Measurements from ENCODE around the gene EYS.

EYS gene

GRCh38 chr6:64238071-64238470 is 1469.0 kb downstream of the EYS start:
- Histone ChIP-seq H3F3A (ENCODE audit: insufficient read depth, low read length) (no peaks in the 10 kb centered on the region), H3K9me3 (replicated peaks; ENCODE audit: insufficient read depth, low read length) (no peaks in the 10 kb centered on the region), H3K79me2 (ENCODE audit: low read length) (no peaks in the 10 kb centered on the region), H3K36me3 (replicated peaks; ENCODE audit: insufficient read depth, low read length) (no peaks in the 10 kb centered on the region), H3K4me1 (ENCODE audit: low read length) (no peaks in the 10 kb centered on the region), H3K9ac (ENCODE audit: low read length) (no peak overlapping the region), H3K9me2 (replicated peaks; ENCODE audit: insufficient read depth, low read length) (no peaks in the 10 kb centered on the region), H3K27ac (ENCODE audit: low read length) (no peak overlapping the region), H3K4me2 (ENCODE audit: low read depth, low read length) (no peak overlapping the region), H2AFZ (ENCODE audit: low read length) (no peak overlapping the region), H4K20me1 (ENCODE audit: insufficient read depth, low read length) (no peaks in the 10 kb centered on the region), H3K27me3 (replicated peaks; ENCODE audit: insufficient read depth, low read length) (no peaks in the 10 kb centered on the region), H3K4me3 (ENCODE audit: low read length) (no peak overlapping the region)
- no peak for DNase-seq
- TF ChIP-seq EZH2 (optimal IDR thresholded peaks at IDR 0.05; ENCODE audit: low read depth, low read length), result no peak
- no peak for TF ChIP-seq CTCF (IDR thresholded peaks at IDR 0.05; ENCODE audit: low read length)
- no peak for TF ChIP-seq EZH2phosphoT487 (IDR thresholded peaks at IDR 0.05; ENCODE audit: low read length)

GRCh38 chr6:64233746-64234145 is 1473.3 kb downstream of the EYS start:
- TF ChIP-seq EZH2phosphoT487 (IDR thresholded peaks at IDR 0.05; ENCODE audit: low read length) (no peak), EZH2 (optimal IDR thresholded peaks at IDR 0.05; ENCODE audit: low read depth, low read length) (no peak), CTCF (IDR thresholded peaks at IDR 0.05; ENCODE audit: low read length) (no peak)
- H3K27me3 ChIP-seq (replicated peaks; ENCODE audit: insufficient read depth, low read length), result no peaks in the 10 kb centered on the region

GRCh38 chr6:64231928-64232327 is 1475.1 kb downstream of the EYS start:
- no peak for DNase-seq
- H3F3A ChIP-seq (ENCODE audit: insufficient read depth, low read length), result no peaks in the 10 kb centered on the region
- no peak for TF ChIP-seq EZH2phosphoT487 (IDR thresholded peaks at IDR 0.05; ENCODE audit: low read length)
- no peak for TF ChIP-seq EZH2 (optimal IDR thresholded peaks at IDR 0.05; ENCODE audit: low read depth, low read length)
- no peak for TF ChIP-seq CTCF (IDR thresholded peaks at IDR 0.05; ENCODE audit: low read length)
- H3K4me1 ChIP-seq (ENCODE audit: low read length), result no peaks in the 10 kb centered on the region
- H3K27me3 ChIP-seq (replicated peaks; ENCODE audit: insufficient read depth, low read length), result no peaks in the 10 kb centered on the region
- no peaks in the 10 kb centered on the region for H4K20me1 ChIP-seq (ENCODE audit: insufficient read depth, low read length)
- no peaks in the 10 kb centered on the region for H3K9me2 ChIP-seq (replicated peaks; ENCODE audit: insufficient read depth, low read length)
- H2AFZ ChIP-seq (ENCODE audit: low read length), result no peak overlapping the region
- no peak overlapping the region for H3K27ac ChIP-seq (ENCODE audit: low read length)
- no peak overlapping the region for H3K9ac ChIP-seq (ENCODE audit: low read length)
- no peaks in the 10 kb centered on the region for H3K36me3 ChIP-seq (replicated peaks; ENCODE audit: insufficient read depth, low read length)
- no peaks in the 10 kb centered on the region for H3K9me3 ChIP-seq (replicated peaks; ENCODE audit: insufficient read depth, low read length)
- H3K4me2 ChIP-seq (ENCODE audit: low read depth, low read length), result no peak overlapping the region
- no peaks in the 10 kb centered on the region for H3K79me2 ChIP-seq (ENCODE audit: low read length)
- no peak overlapping the region for H3K4me3 ChIP-seq (ENCODE audit: low read length)

More at GRCh38 chr6:64233746-64234145, 1473.3 kb downstream of the EYS start:
- H3K9ac ChIP-seq (ENCODE audit: low read length), result no peak overlapping the region
- H3K4me2 ChIP-seq (ENCODE audit: low read depth, low read length), result no peak overlapping the region
- H3K79me2 ChIP-seq (ENCODE audit: low read length), result no peaks in the 10 kb centered on the region
- H4K20me1 ChIP-seq (ENCODE audit: insufficient read depth, low read length), result no peaks in the 10 kb centered on the region
- no peak overlapping the region for H3K27ac ChIP-seq (ENCODE audit: low read length)
- H3K4me3 ChIP-seq (ENCODE audit: low read length), result no peak overlapping the region
- H3F3A ChIP-seq (ENCODE audit: insufficient read depth, low read length), result no peaks in the 10 kb centered on the region
- no peaks in the 10 kb centered on the region for H3K9me2 ChIP-seq (replicated peaks; ENCODE audit: insufficient read depth, low read length)
- no peaks in the 10 kb centered on the region for H3K4me1 ChIP-seq (ENCODE audit: low read length)
- H3K9me3 ChIP-seq (replicated peaks; ENCODE audit: insufficient read depth, low read length), result no peaks in the 10 kb centered on the region
- H2AFZ ChIP-seq (ENCODE audit: low read length), result no peak overlapping the region
- DNase-seq, result no peak
- no peaks in the 10 kb centered on the region for H3K36me3 ChIP-seq (replicated peaks; ENCODE audit: insufficient read depth, low read length)

All from MM.1S (cell line).